Cardiac muscle cell (in vitro differentiated cells and primary cell): ENCODE data around the gene NAV2. TPM values are rescaled to one million over a fixed set of nuclear protein-coding genes. Genes with fewer than 3 reads are reported as not detected.
"Not testable (repeated sequence)": the region's sequence is repeated elsewhere in the genome, so short reads cannot be mapped to it uniquely, and the experiment has no call there.

Experiments
- DNase-seq, 2 donors: peaks; one replicate each; pipeline versions ENCODE4 v3.0.0 to v3.0.0-alpha.2; 2010 to 2017; ENCODE audit warnings: low read depth in 1 of 2, low spot score in 1 of 2
- H3K27ac ChIP-seq: fragments of 200-600 bp; sonication (generic); 2 replicates; pipeline ENCODE4 v1.5.1; 2016
- H3K27me3 ChIP-seq: fragments of 200-600 bp; sonication (generic); 2 replicates; pipeline ENCODE4 v1.6.0; 2016; ENCODE audit warnings: control low read depth
- H3K36me3 ChIP-seq: fragments of 200-600 bp; sonication (generic); 2 replicates; pipeline ENCODE4 v1.5.1; 2016; ENCODE audit warnings: control low read depth
- H3K4me1 ChIP-seq: fragments of 200-600 bp; sonication (generic); 2 replicates; pipeline ENCODE4 v1.8.1; 2017; ENCODE audit warnings: low read depth, mild to moderate bottlenecking, mixed run types
- H3K4me3 ChIP-seq: fragments of 200-600 bp; sonication (generic); 2 replicates; pipeline ENCODE4 v1.5.1; 2016; ENCODE audit warnings: mild to moderate bottlenecking
- H3K9me3 ChIP-seq: fragments of 200-600 bp; sonication (generic); 2 replicates; pipeline ENCODE4 v1.5.1; 2017; ENCODE audit warnings: low read depth, mild to moderate bottlenecking, control low read depth
- polyA plus RNA-seq: library from polyadenylated mRNA; unstranded; fragments of >200 nt; fragmentation: Nextera tagmentation; extraction: Ambion mirVana; gene quantifications from 2 replicates; pipeline ENCODE4 v1.2.1, GENCODE V29; 2016
- total RNA-seq: library from RNA; depleted of rRNA; stranded (reverse); fragments of >200 nt; gene quantifications from 2 replicates; pipeline ENCODE4 v1.2.3, GENCODE V29; 2016
- TF ChIP-seq, protein P1 (sequence below): IDR thresholded peaks from 2 replicates; pipeline ENCODE4 v1.5.1; 2012; ENCODE audit warnings: low read depth, mild to moderate bottlenecking, low read length

NAV2 gene
- total and polyA plus RNA-seq, 2 experiments from 2014 or later, result 113 to 164 TPM

DNA sequence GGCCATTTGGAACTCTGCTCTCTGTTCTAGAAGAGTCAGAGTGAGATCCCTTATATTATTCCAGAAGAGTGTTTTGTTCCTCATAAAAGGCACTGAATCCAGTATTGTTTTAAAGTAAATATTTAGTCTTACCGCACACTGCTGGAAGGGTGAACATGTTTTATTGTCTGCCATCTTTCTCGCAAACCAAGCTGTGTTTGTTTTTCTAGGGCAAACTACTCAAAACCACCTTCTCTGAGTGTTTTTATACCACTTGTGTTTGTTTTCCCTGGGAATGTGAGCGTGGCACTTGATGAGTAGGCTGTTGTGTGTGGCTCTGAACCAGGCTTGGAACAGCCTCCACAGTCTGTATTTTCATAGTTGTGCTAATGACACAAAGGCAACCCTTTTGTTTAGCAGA, 357.8 kb downstream of the NAV2 start:
- Histone ChIP-seq H3K4me1 (peaks cover 5% of the 10 kb centered on the region), H3K27me3 (no peaks in the 10 kb centered on the region), H3K36me3 (peaks cover 64% of the 10 kb centered on the region), H3K9me3 (no peaks in the 10 kb centered on the region), H3K27ac (peak overlapping the region; percentile 55), H3K4me3 (no peak overlapping the region)
- TF ChIP-seq, protein P1, sequence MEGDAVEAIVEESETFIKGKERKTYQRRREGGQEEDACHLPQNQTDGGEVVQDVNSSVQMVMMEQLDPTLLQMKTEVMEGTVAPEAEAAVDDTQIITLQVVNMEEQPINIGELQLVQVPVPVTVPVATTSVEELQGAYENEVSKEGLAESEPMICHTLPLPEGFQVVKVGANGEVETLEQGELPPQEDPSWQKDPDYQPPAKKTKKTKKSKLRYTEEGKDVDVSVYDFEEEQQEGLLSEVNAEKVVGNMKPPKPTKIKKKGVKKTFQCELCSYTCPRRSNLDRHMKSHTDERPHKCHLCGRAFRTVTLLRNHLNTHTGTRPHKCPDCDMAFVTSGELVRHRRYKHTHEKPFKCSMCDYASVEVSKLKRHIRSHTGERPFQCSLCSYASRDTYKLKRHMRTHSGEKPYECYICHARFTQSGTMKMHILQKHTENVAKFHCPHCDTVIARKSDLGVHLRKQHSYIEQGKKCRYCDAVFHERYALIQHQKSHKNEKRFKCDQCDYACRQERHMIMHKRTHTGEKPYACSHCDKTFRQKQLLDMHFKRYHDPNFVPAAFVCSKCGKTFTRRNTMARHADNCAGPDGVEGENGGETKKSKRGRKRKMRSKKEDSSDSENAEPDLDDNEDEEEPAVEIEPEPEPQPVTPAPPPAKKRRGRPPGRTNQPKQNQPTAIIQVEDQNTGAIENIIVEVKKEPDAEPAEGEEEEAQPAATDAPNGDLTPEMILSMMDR, result no peak
- DNase-seq, result no peak

DNA sequence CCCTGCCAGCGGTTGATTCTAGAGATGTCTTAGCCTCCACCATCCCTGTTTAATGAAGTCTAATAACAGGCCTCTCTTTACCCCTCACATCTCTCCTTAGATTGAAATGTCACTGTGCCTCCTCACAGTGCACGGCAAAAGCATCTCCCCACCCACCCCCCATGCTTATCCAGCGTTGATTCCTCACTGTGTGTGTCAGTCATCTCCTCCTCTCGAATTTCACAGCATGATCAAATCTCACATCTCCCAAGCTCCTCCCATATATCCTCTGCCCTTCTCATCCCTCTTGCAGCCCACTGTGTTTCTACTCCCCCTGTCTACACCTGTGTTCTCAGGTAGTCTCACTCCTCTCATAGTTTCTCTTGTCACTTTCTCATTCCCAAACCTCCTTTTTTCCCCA, 363.0 kb downstream of the NAV2 start:
- Histone ChIP-seq H3K36me3 (peaks cover 67% of the 10 kb centered on the region), H3K9me3 (no peaks in the 10 kb centered on the region), H3K27me3 (no peaks in the 10 kb centered on the region), H3K4me3 (no peak overlapping the region), H3K27ac (peak overlapping the region; percentile 7), H3K4me1 (no peaks in the 10 kb centered on the region)
- TF ChIP-seq, protein P1, result no peak
- DNase-seq, result no peak

DNA sequence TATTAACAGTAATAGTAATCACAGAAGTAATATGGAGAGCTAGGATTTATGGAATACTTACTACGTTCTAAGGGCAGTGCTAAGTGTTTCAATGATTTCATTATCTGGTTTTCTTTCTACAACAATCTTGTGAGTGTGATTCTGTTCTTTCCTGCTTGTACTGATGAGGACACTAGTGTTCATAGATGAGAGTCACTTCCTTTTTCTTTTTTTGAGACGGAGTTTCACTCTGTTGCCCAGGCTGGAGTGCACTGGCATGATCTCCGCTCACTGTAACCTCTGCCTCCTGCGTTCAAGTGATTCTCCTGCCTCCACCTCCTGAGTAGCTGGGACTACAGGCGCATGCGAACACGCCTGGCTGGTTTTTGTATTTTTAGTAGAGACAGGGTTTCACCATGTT, 366.2 kb downstream of the NAV2 start:
- TF ChIP-seq, protein P1, result no peak
- H3K36me3 ChIP-seq, result peaks cover 82% of the 10 kb centered on the region
- DNase-seq, result no peak
- H3K4me1 ChIP-seq, result no peaks in the 10 kb centered on the region
- no peaks in the 10 kb centered on the region for H3K9me3 ChIP-seq
- H3K27ac ChIP-seq, result peak overlapping the region; percentile 45
- no peaks in the 10 kb centered on the region for H3K27me3 ChIP-seq
- no peak overlapping the region for H3K4me3 ChIP-seq

DNA sequence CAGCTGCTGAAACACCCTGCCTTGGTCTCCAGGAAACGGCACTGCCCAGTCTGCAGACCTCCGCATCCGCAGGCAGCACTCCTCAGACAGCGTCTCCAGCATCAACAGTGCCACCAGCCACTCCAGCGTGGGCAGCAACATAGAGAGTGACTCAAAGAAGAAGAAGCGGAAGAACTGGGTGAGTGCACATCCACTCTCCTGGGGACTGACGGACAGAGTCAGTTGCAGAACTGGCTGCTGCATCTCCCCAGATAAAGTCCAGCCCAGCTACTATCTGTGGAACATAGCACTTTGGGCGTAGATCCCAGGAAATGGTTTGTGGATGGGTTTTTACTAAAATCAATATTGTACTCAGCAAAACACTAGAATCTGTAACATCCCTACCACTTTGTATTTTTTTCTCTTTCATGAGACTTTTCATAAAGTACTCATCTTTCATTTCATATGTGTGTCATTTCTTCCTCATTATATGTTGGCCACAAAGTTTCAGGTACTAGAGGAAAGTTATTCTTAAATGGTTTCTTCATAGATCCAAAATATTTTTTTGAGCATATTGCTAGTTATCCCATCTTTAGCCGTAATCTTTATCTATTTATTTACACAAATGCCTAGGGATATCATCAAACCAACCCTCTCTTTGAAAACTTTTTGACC, 367.5 kb downstream of the NAV2 start:
- no peaks in the 10 kb centered on the region for H3K27me3 ChIP-seq
- H3K4me1 ChIP-seq, result no peaks in the 10 kb centered on the region
- no peaks in the 10 kb centered on the region for H3K9me3 ChIP-seq
- TF ChIP-seq, protein P1, result no peak
- H3K36me3 ChIP-seq, result peaks cover 94% of the 10 kb centered on the region
- no peak for DNase-seq
- peak overlapping the region; percentile 45 for H3K27ac ChIP-seq
- no peak overlapping the region for H3K4me3 ChIP-seq

DNA sequence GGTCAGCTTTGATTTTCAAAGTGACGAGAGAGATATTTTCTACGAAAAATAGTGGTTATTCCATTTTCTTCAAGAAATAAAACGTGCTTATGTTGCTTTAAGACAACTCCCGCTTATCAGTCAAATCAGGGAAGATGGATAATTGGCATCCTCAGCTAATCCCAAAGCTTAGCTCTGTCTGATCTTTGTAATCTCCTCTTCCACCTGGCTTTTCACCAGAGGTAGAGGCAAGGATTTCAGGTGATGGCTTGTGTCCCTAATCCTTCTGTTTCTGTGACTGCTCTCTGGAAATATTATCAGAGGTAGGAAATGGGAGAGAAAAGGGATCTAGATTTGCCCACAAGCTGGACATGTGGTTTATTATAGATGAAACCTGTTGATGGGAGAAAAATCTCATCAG, 368.7 kb downstream of the NAV2 start:
- DNase-seq, result no peak
- Histone ChIP-seq H3K4me3 (no peak overlapping the region), H3K9me3 (no peaks in the 10 kb centered on the region), H3K4me1 (no peaks in the 10 kb centered on the region), H3K27ac (peak overlapping the region; percentile 14), H3K27me3 (no peaks in the 10 kb centered on the region), H3K36me3 (peaks cover 99% of the 10 kb centered on the region)
- TF ChIP-seq, protein P1, result no peak

DNA sequence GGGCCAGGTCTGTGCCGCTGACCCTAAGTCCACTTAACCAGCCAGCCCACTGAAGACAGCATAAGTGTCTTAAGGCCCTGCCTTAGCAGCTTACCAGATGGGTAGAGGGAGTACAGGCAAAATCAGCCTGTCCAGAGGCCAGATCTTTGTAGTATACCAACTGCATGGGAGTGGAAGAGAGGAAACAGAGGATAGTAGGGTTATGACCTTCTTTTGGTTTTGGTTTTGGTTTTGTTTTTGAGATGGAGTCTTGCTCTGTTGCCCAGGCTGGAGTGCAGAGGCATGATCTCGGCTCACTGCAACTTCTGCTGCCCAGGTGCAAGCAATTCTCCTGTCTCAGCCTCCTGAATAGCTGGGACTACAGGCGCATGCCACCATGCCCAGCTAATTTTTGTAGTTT, 371.2 kb downstream of the NAV2 start:
- not testable (repeated sequence) for DNase-seq, H3K4me3 ChIP-seq, H3K27ac ChIP-seq, H3K27me3 ChIP-seq, H3K9me3 ChIP-seq, H3K4me1 ChIP-seq
- H3K36me3 ChIP-seq, result peaks cover 98% of the 10 kb centered on the region
